ENCODE results near the gene CDKN3. TPM values are rescaled to one million over a fixed set of nuclear protein-coding genes. Genes with fewer than 3 reads are reported as not detected.
"Not testable (repeated sequence)": the region's sequence is repeated elsewhere in the genome, so short reads cannot be mapped to it uniquely, and the experiment has no call there.

CDKN3 gene
- total RNA-seq, 1 experiment from 2014 or later = 96.1 TPM

GRCh38 chr14:54366736-54367735, 29.8 kb upstream of the CDKN3 start:
- no peak overlapping the region for H3K4me3 ChIP-seq (ENCODE audit: low read length)
- H3K9me2 ChIP-seq (replicated peaks; ENCODE audit: insufficient read depth, low read length) = no peaks in the 10 kb centered on the region
- H3K4me1 ChIP-seq (ENCODE audit: low read length) = no peaks in the 10 kb centered on the region; the same call in 1 of the 2 replicates
- H3K9me3 ChIP-seq (ENCODE audit: low read length) = no peaks in the 10 kb centered on the region
- no peaks in the 10 kb centered on the region for H3K36me3 ChIP-seq (ENCODE audit: insufficient read depth, low read length)
- no peaks in the 10 kb centered on the region for H3K27me3 ChIP-seq (ENCODE audit: low read length)
- no peak overlapping the region for H3K27ac ChIP-seq (ENCODE audit: low read length)
- H3K79me2 ChIP-seq (ENCODE audit: low read length) = no peaks in the 10 kb centered on the region
- no peak overlapping the region for H2AFZ ChIP-seq (ENCODE audit: low read length)
- peak; percentile 90 for DNase-seq
- peak overlapping the region; percentile 0 for H3K4me2 ChIP-seq (ENCODE audit: low read depth, low read length, poor library complexity, severe bottlenecking)
- no peaks in the 10 kb centered on the region for H4K20me1 ChIP-seq (ENCODE audit: insufficient read depth, low read depth, low read length)
- peak overlapping the region; percentile 18; the same call in 1 of the 2 replicates for H3K9ac ChIP-seq (ENCODE audit: low read length)

GRCh38 chr14:54368291-54368690, 28.5 kb upstream of the CDKN3 start:
- Histone ChIP-seq H3K4me3 (ENCODE audit: low read length) (no peak overlapping the region), H3K4me1 (ENCODE audit: low read length) (no peaks in the 10 kb centered on the region; the same call in 1 of the 2 replicates), H4K20me1 (ENCODE audit: insufficient read depth, low read depth, low read length) (no peaks in the 10 kb centered on the region), H3K9me2 (replicated peaks; ENCODE audit: insufficient read depth, low read length) (no peaks in the 10 kb centered on the region), H3K4me2 (ENCODE audit: low read depth, low read length, poor library complexity, severe bottlenecking) (no peak overlapping the region), H3K9ac (ENCODE audit: low read length) (no peak overlapping the region), H3K27ac (ENCODE audit: low read length) (no peak overlapping the region), H3K79me2 (ENCODE audit: low read length) (no peaks in the 10 kb centered on the region), H3K36me3 (ENCODE audit: insufficient read depth, low read length) (no peaks in the 10 kb centered on the region), H3K27me3 (ENCODE audit: low read length) (no peaks in the 10 kb centered on the region), H2AFZ (ENCODE audit: low read length) (no peak overlapping the region), H3K9me3 (ENCODE audit: low read length) (no peaks in the 10 kb centered on the region)
- DNase-seq = no peak

- Histone ChIP-seq H2AFZ (ENCODE audit: low read length) (no peak overlapping the region), H3K4me3 (ENCODE audit: low read length) (no peak overlapping the region), H3K9me3 (ENCODE audit: low read length) (no peaks in the 10 kb centered on the region), H4K20me1 (ENCODE audit: insufficient read depth, low read depth, low read length) (no peaks in the 10 kb centered on the region), H3K4me1 (ENCODE audit: low read length) (no peaks in the 10 kb centered on the region; the same call in 1 of the 2 replicates), H3K9ac (ENCODE audit: low read length) (no peak overlapping the region), H3K27me3 (ENCODE audit: low read length) (no peaks in the 10 kb centered on the region), H3K4me2 (ENCODE audit: low read depth, low read length, poor library complexity, severe bottlenecking) (no peak overlapping the region), H3K79me2 (ENCODE audit: low read length) (no peaks in the 10 kb centered on the region), H3K36me3 (ENCODE audit: insufficient read depth, low read length) (no peaks in the 10 kb centered on the region), H3K27ac (ENCODE audit: low read length) (no peak overlapping the region), H3K9me2 (replicated peaks; ENCODE audit: insufficient read depth, low read length) (no peaks in the 10 kb centered on the region)
- no peak for DNase-seq
Measured at GRCh38 chr14:54369343-54369742, 27.5 kb upstream of the CDKN3 start.

- H2AFZ ChIP-seq (ENCODE audit: low read length) = no peak overlapping the region
- no peaks in the 10 kb centered on the region for H3K9me3 ChIP-seq (ENCODE audit: low read length)
- no peaks in the 10 kb centered on the region for H3K27me3 ChIP-seq (ENCODE audit: low read length)
- no peak overlapping the region for H3K9ac ChIP-seq (ENCODE audit: low read length)
- no peak for DNase-seq
- H3K9me2 ChIP-seq (replicated peaks; ENCODE audit: insufficient read depth, low read length) = no peaks in the 10 kb centered on the region
- H3K4me3 ChIP-seq (ENCODE audit: low read length) = no peak overlapping the region
- no peaks in the 10 kb centered on the region for H3K36me3 ChIP-seq (ENCODE audit: insufficient read depth, low read length)
- no peaks in the 10 kb centered on the region for H3K79me2 ChIP-seq (ENCODE audit: low read length)
- no peak overlapping the region for H3K4me2 ChIP-seq (ENCODE audit: low read depth, low read length, poor library complexity, severe bottlenecking)
- no peak overlapping the region for H3K27ac ChIP-seq (ENCODE audit: low read length)
- H4K20me1 ChIP-seq (ENCODE audit: insufficient read depth, low read depth, low read length) = no peaks in the 10 kb centered on the region
- H3K4me1 ChIP-seq (ENCODE audit: low read length) = no peaks in the 10 kb centered on the region; the same call in 1 of the 2 replicates
Measured at GRCh38 chr14:54370323-54371198, 26.2 kb upstream of the CDKN3 start.

- Histone ChIP-seq H3K9ac (ENCODE audit: low read length) (no peak overlapping the region), H2AFZ (ENCODE audit: low read length) (no peak overlapping the region), H3K27ac (ENCODE audit: low read length) (no peak overlapping the region), H3K9me3 (ENCODE audit: low read length) (no peaks in the 10 kb centered on the region), H3K4me2 (ENCODE audit: low read depth, low read length, poor library complexity, severe bottlenecking) (no peak overlapping the region), H4K20me1 (ENCODE audit: insufficient read depth, low read depth, low read length) (no peaks in the 10 kb centered on the region), H3K4me1 (ENCODE audit: low read length) (peaks cover 14% of the 10 kb centered on the region), H3K27me3 (ENCODE audit: low read length) (0 out of 2 replicates have a peak, but pooled peaks cover 2% of the 10 kb centered on the region), H3K79me2 (ENCODE audit: low read length) (no peaks in the 10 kb centered on the region), H3K9me2 (replicated peaks; ENCODE audit: insufficient read depth, low read length) (no peaks in the 10 kb centered on the region), H3K4me3 (ENCODE audit: low read length) (no peak overlapping the region), H3K36me3 (ENCODE audit: insufficient read depth, low read length) (no peaks in the 10 kb centered on the region)
- no peak for DNase-seq
Measured at GRCh38 chr14:54374117-54374884, 22.5 kb upstream of the CDKN3 start.

GRCh38 chr14:54377501-54377900, 19.3 kb upstream of the CDKN3 start:
- Histone ChIP-seq H3K27ac (ENCODE audit: low read length) (no peak overlapping the region), H3K4me1 (ENCODE audit: low read length) (peaks cover 20% of the 10 kb centered on the region), H3K36me3 (ENCODE audit: insufficient read depth, low read length) (no peaks in the 10 kb centered on the region), H3K4me3 (ENCODE audit: low read length) (no peak overlapping the region), H4K20me1 (ENCODE audit: insufficient read depth, low read depth, low read length) (no peaks in the 10 kb centered on the region), H3K4me2 (ENCODE audit: low read depth, low read length, poor library complexity, severe bottlenecking) (no peak overlapping the region), H3K27me3 (ENCODE audit: low read length) (0 out of 2 replicates have a peak, but pooled peaks cover 2% of the 10 kb centered on the region), H2AFZ (ENCODE audit: low read length) (no peak overlapping the region), H3K9me3 (ENCODE audit: low read length) (no peaks in the 10 kb centered on the region), H3K79me2 (ENCODE audit: low read length) (no peaks in the 10 kb centered on the region), H3K9ac (ENCODE audit: low read length) (no peak overlapping the region), H3K9me2 (replicated peaks; ENCODE audit: insufficient read depth, low read length) (no peaks in the 10 kb centered on the region)
- no peak for DNase-seq

GRCh38 chr14:54378893-54379292, 17.9 kb upstream of the CDKN3 start:
- not testable (repeated sequence) for H3K27ac ChIP-seq (ENCODE audit: low read length); H3K9ac ChIP-seq (ENCODE audit: low read length); H2AFZ ChIP-seq (ENCODE audit: low read length); H3K27me3 ChIP-seq (ENCODE audit: low read length); H4K20me1 ChIP-seq (ENCODE audit: insufficient read depth, low read depth, low read length); H3K79me2 ChIP-seq (ENCODE audit: low read length); H3K9me3 ChIP-seq (ENCODE audit: low read length); H3K9me2 ChIP-seq (replicated peaks; ENCODE audit: insufficient read depth, low read length); H3K36me3 ChIP-seq (ENCODE audit: insufficient read depth, low read length)
- Histone ChIP-seq H3K4me2 (ENCODE audit: low read depth, low read length, poor library complexity, severe bottlenecking) (peak overlapping the region; percentile 32), H3K4me1 (ENCODE audit: low read length) (peaks cover 20% of the 10 kb centered on the region), H3K4me3 (ENCODE audit: low read length) (peak overlapping the region; percentile 28; the same call in 1 of the 2 replicates)
- peak; percentile 54 for DNase-seq
